ENCODE measurements around the gene CEBPZOS. TPM values are rescaled to one million over a fixed set of nuclear protein-coding genes. Genes with fewer than 3 reads are reported as not detected.

CEBPZOS gene
- total RNA-seq, result 7.2 and 14.7 TPM in 2 replicates

GRCh38 chr2:37196320-37197195 lies at the start of gene CEBPZOS:
TSS of gene CEBPZOS (plus strand) at chr2:37196496. CDS start at chr2:37199705, 3,209 bp downstream.

GRCh38 chr2:37156857-37157714 lies 39.2 kb upstream of the CEBPZOS start, which contains the start of gene EIF2AK2:
TSS of gene EIF2AK2 (minus strand) at chr2:37156980. CDS start at chr2:37147806, 9,174 bp downstream.

DNA sequence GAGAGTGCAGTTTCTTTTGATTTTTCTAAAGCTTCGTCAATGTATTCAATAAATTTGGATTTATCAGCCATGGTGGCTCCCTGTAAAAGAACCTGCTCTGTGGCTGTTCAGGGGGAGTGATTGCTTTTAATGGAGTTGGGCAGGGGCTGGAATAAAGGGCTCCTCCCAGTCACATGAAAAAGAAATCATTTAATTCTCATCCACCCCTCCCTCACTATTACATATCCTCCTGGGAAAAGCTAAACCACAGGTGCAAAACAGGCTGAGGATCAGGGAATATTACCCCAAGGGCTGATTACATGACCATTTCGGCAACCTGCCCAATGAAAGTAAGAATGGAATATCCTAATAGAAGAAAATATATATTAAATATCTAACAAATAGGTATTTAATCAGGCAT lies 7.7 kb upstream of the CEBPZOS start, which contains the start of gene SULT6B1:
Gene SULT6B1, minus strand, starts transcription at position 101 of the 400 bp plus-strand sequence. Its CDS starts 30 bp downstream, at position 71.

DNA sequence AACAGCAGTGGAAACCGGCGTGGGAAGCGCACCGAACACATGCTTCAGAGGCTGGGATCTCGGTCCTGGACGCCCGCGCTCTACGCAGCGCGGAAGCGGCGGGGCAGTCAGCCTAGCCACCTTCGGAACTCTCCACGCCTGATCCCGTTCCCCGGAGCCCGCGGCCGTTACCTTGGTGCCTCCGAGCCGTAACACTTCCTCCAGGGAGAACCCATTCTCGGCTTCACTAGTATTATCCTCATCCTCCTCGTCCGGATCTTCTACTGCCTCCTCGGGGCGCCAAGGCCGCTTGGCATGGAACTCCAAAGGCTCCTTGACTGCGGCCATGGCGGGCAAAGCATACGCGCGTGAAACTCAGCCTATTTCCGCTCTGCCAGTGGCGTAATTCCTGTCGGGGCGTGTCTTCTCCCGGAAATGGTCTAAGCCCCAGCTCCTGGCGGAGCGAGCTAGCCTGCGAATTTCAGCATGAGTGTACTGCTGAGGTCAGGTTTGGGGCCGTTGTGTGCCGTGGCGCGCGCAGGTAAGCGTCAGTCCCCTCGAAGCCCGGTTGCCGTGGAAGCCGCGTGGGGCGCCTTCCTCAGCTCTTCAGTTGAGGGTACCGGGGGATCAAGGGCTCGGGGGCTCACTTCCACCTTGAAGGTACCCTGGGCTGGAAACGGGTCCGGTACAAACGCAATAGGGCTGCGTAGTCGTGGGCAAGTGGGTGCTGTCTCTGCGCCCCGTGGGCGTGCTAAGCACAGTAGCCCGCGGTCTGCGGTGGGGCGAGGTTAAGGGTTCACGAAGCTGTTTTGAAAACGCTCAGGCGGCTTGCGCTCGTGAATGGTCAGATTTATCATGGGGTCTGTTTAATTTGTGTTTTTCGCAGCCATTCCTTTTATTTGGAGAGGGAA lies 35.2 kb downstream of the CEBPZOS start, which contains the start of the genes CEBPZ and NDUFAF7:
Gene CEBPZ, minus strand, starts transcription at position 356 of the 890 bp plus-strand sequence. Its CDS starts 29 bp downstream, at position 327.
Gene NDUFAF7, plus strand, starts transcription at position 418 of the 890 bp plus-strand sequence. Its CDS starts 48 bp downstream, at position 466.

Other genes starting within 250 kb of the CEBPZOS start
- gene STRN, start 230.0 kb upstream of the CEBPZOS start, total RNA-seq, result 22.4 and 23.0 TPM in 2 replicates
- 18.3 and 19.0 TPM in 2 replicates for gene HEATR5B, start 112.1 kb upstream of the CEBPZOS start, total RNA-seq
- gene GPATCH11, start 112.0 kb upstream of the CEBPZOS start, total RNA-seq, result 2.4 and 3.8 TPM in 2 replicates
- 15.7 and 24.3 TPM in 2 replicates for gene EIF2AK2, start 39.5 kb upstream of the CEBPZOS start, total RNA-seq
- gene SULT6B1, start 7.8 kb upstream of the CEBPZOS start, total RNA-seq, result not detected in 2 replicates
- 64.1 and 76.1 TPM in 2 replicates for gene CEBPZ, start 35.1 kb downstream of the CEBPZOS start, total RNA-seq
- gene NDUFAF7, start 35.2 kb downstream of the CEBPZOS start, total RNA-seq, result 8.4 and 13.2 TPM in 2 replicates
- gene PRKD3, start 128.3 kb downstream of the CEBPZOS start, total RNA-seq, result 26.9 and 33.0 TPM in 2 replicates
- gene QPCT, start 148.1 kb downstream of the CEBPZOS start, total RNA-seq, result 6.4 and 21.2 TPM in 2 replicates